ENCODE measurements around the gene RASSF1. TPM values are rescaled to one million over a fixed set of nuclear protein-coding genes. Genes with fewer than 3 reads are reported as not detected.

RASSF1 gene
- total RNA-seq, 1 experiment from 2014 or later: 15.8 TPM

- no peak overlapping the region for H2AK5ac ChIP-seq (ENCODE audit: insufficient read length, low read length)
- TF ChIP-seq, protein P1, sequence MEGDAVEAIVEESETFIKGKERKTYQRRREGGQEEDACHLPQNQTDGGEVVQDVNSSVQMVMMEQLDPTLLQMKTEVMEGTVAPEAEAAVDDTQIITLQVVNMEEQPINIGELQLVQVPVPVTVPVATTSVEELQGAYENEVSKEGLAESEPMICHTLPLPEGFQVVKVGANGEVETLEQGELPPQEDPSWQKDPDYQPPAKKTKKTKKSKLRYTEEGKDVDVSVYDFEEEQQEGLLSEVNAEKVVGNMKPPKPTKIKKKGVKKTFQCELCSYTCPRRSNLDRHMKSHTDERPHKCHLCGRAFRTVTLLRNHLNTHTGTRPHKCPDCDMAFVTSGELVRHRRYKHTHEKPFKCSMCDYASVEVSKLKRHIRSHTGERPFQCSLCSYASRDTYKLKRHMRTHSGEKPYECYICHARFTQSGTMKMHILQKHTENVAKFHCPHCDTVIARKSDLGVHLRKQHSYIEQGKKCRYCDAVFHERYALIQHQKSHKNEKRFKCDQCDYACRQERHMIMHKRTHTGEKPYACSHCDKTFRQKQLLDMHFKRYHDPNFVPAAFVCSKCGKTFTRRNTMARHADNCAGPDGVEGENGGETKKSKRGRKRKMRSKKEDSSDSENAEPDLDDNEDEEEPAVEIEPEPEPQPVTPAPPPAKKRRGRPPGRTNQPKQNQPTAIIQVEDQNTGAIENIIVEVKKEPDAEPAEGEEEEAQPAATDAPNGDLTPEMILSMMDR (conservative IDR thresholded peaks at IDR 0.05): no peak
- peaks cover 6 to 15% (median 7%) of the 10 kb centered on the region in 3 experiments; a peak in 6 of 7 replicates for H3K36me3 Mint-ChIP-seq (ENCODE audit: insufficient read depth in 1 of 3, low read depth in 3 of 3)
- no peak overlapping the region for H3K4ac ChIP-seq (ENCODE audit: low read depth, low read length)
- H3K14ac ChIP-seq (ENCODE audit: insufficient read depth, low read length): no peak overlapping the region
- H3K9me3 Mint-ChIP-seq: no peaks in the 10 kb centered on the region
- no peak overlapping the region for H2BK5ac ChIP-seq (ENCODE audit: insufficient read length, low read length)
- H3K79me2 ChIP-seq (ENCODE audit: insufficient read depth, low read length): no peaks in the 10 kb centered on the region
- peak overlapping the region; percentile 62 for H3K4me2 ChIP-seq (ENCODE audit: insufficient read depth, insufficient read length, low read length)
- no peak overlapping the region for H3K9ac ChIP-seq (ENCODE audit: extremely low read depth, insufficient read length, low read length)
- no peak overlapping the region for H3T11ph ChIP-seq (ENCODE audit: low read length)
- no peaks in the 10 kb centered on the region for H3K9me3 ChIP-seq (ENCODE audit: control insufficient read depth, low read depth, low read length)
- no CpG with 5 or more reads among the region's 8 CpGs for WGBS (ENCODE audit: extremely low coverage, insufficient read length, low lambda C conversion rate)
- no peak overlapping the region for H3K56ac ChIP-seq (ENCODE audit: insufficient read length, low read depth, low read length)
- DNase-seq: no peak
- no peak overlapping the region for H2AFZ ChIP-seq (ENCODE audit: low read length)
- H3K4me3 Mint-ChIP-seq: peak overlapping the region; percentile 57 to 70; a peak in 2 of 5 replicates
- H3K4me1 Mint-ChIP-seq: peaks cover 8 to 14% of the 10 kb centered on the region in 2 experiments
- no peak overlapping the region for H3K18ac ChIP-seq (ENCODE audit: insufficient read length, low read depth, low read length)
- no peak overlapping the region for H3K23ac ChIP-seq (ENCODE audit: insufficient read length, low read depth, low read length)
- H3K79me1 ChIP-seq (ENCODE audit: insufficient read depth, low read depth, low read length, poor library complexity, severe bottlenecking): no peaks in the 10 kb centered on the region
- H4K5ac ChIP-seq (ENCODE audit: insufficient read length, low read depth, low read length): no peak overlapping the region
- no peak overlapping the region for H2BK120ac ChIP-seq (ENCODE audit: low read depth, low read length, poor library complexity, severe bottlenecking)
- H3K23me2 ChIP-seq (ENCODE audit: insufficient read length, low read depth, low read length, poor library complexity, severe bottlenecking): peaks cover 15% of the 10 kb centered on the region
- no peak overlapping the region for H3K27ac Mint-ChIP-seq
- no peak overlapping the region for H2BK15ac ChIP-seq (ENCODE audit: low read depth, low read length)
- peaks cover 58% of the 10 kb centered on the region for H3K27me3 Mint-ChIP-seq (ENCODE audit: low read depth)
- no peak overlapping the region for H4K91ac ChIP-seq (ENCODE audit: insufficient read length, low read depth, low read length)
- no peak overlapping the region for H3K27ac ChIP-seq (ENCODE audit: insufficient read length, low read depth, low read length)
- H2BK20ac ChIP-seq (ENCODE audit: low read depth, low read length, poor library complexity, severe bottlenecking): no peak overlapping the region
- no peaks in the 10 kb centered on the region; the same call in 1 of the 2 replicates for H3K4me1 ChIP-seq (ENCODE audit: insufficient read depth, low read length)
- H4K20me1 ChIP-seq (ENCODE audit: control insufficient read depth, insufficient read depth, insufficient read length): no peaks in the 10 kb centered on the region
- H3K27me3 ChIP-seq (ENCODE audit: insufficient read depth, low read length): peaks cover 13% of the 10 kb centered on the region; the same call in 1 of the 2 replicates
- no peak overlapping the region for H2BK12ac ChIP-seq (ENCODE audit: insufficient read length, low read depth, low read length)
- H4K8ac ChIP-seq (replicated peaks; ENCODE audit: insufficient read length, low read depth, low read length): no peak overlapping the region
Observed at GRCh38 chr3:50345008-50345407, 4.4 kb upstream of the RASSF1 start.
